WTC11 (cell line): ENCODE measurements around the gene LHFPL6.

Experiments
- ETV6 ChIP-seq: sonication (generic); formaldehyde crosslinking; IDR thresholded peaks from 2 replicates; pipeline ENCODE4 v1.8.1; 2022; ENCODE audit warnings: mild to moderate bottlenecking, missing genetic modification reagents
- JUN ChIP-seq: sonication (generic); formaldehyde crosslinking; IDR thresholded peaks from 2 replicates; pipeline ENCODE4 v1.8.0; 2023; ENCODE audit warnings: mild to moderate bottlenecking, missing genetic modification reagents
- MXD4 ChIP-seq: fragments of 250-450 bp; sonication (Bioruptor Pico); IDR thresholded peaks from 2 replicates; pipeline ENCODE4 v1.8.0; 2021; ENCODE audit warnings: mild to moderate bottlenecking, moderate library complexity, borderline replicate concordance
- MYBL2 ChIP-seq: sonication (generic); formaldehyde crosslinking; IDR thresholded peaks from 2 replicates; pipeline ENCODE4 v1.8.1; 2023; ENCODE audit warnings: mild to moderate bottlenecking, moderate library complexity, missing genetic modification reagents
- NFE2L1 ChIP-seq: sonication (generic); formaldehyde crosslinking; IDR thresholded peaks from 2 replicates; pipeline ENCODE4 v1.8.1; 2023; ENCODE audit warnings: missing genetic modification reagents
- TCF7 ChIP-seq: sonication (generic); formaldehyde crosslinking; IDR thresholded peaks from 2 replicates; pipeline ENCODE4 v1.8.0; 2022; ENCODE audit warnings: mild to moderate bottlenecking, low read depth, missing genetic modification reagents, moderate library complexity
- TEAD4 ChIP-seq: sonication (generic); formaldehyde crosslinking; IDR thresholded peaks from 2 replicates; pipeline ENCODE4 v1.8.0; 2022; ENCODE audit warnings: mild to moderate bottlenecking, missing genetic modification reagents
- TF ChIP-seq, protein P1 (sequence below): fragments of 200-600 bp; IDR thresholded peaks from 2 replicates; pipeline ENCODE4 v1.8.0; 2022; ENCODE audit warnings: antibody characterized with exemption
- TF ChIP-seq, protein P2 (sequence below): sonication (generic); formaldehyde crosslinking; IDR thresholded peaks from 2 replicates; pipeline ENCODE4 v1.8.0; 2022; ENCODE audit warnings: mild to moderate bottlenecking, missing genetic modification reagents
- TF ChIP-seq, protein P3 (sequence below): sonication (generic); formaldehyde crosslinking; IDR thresholded peaks from 2 replicates; pipeline ENCODE4 v1.8.0; 2022; ENCODE audit warnings: mild to moderate bottlenecking, missing genetic modification reagents

DNA sequence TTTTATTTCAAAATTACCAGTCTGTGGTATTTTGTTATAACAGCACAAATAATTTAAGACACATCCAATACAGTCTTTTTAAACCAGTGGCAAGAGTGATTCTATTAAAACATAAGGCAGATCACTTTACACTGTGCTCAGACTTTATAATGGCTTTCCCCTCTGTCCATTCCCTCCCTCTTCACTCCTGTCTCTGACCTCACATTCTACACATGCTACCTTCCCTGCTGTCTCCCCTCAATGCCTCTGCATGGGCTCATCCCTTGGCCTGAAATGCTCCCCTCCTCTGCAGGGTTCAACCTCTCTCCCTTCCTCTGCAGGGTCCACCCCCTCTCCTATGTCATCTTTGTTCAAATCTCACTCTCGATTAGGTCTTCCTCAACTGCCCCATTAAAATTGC lies 170.8 kb downstream of the LHFPL6 start:
- TF ChIP-seq ETV6: no peak
- TF ChIP-seq, protein P1, sequence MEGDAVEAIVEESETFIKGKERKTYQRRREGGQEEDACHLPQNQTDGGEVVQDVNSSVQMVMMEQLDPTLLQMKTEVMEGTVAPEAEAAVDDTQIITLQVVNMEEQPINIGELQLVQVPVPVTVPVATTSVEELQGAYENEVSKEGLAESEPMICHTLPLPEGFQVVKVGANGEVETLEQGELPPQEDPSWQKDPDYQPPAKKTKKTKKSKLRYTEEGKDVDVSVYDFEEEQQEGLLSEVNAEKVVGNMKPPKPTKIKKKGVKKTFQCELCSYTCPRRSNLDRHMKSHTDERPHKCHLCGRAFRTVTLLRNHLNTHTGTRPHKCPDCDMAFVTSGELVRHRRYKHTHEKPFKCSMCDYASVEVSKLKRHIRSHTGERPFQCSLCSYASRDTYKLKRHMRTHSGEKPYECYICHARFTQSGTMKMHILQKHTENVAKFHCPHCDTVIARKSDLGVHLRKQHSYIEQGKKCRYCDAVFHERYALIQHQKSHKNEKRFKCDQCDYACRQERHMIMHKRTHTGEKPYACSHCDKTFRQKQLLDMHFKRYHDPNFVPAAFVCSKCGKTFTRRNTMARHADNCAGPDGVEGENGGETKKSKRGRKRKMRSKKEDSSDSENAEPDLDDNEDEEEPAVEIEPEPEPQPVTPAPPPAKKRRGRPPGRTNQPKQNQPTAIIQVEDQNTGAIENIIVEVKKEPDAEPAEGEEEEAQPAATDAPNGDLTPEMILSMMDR: no peak
- TF ChIP-seq JUN (CRISPR knock-in tag): no peak
- no peak for TF ChIP-seq TCF7 (CRISPR knock-in tag)
- no peak for TF ChIP-seq MYBL2
- TF ChIP-seq MXD4 (CRISPR knock-in tag): no peak
- no peak for TF ChIP-seq NFE2L1 (CRISPR knock-in tag)
- TF ChIP-seq, protein P2, sequence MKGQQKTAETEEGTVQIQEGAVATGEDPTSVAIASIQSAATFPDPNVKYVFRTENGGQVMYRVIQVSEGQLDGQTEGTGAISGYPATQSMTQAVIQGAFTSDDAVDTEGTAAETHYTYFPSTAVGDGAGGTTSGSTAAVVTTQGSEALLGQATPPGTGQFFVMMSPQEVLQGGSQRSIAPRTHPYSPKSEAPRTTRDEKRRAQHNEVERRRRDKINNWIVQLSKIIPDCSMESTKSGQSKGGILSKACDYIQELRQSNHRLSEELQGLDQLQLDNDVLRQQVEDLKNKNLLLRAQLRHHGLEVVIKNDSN (CRISPR knock-in tag): no peak
- TF ChIP-seq, protein P3, sequence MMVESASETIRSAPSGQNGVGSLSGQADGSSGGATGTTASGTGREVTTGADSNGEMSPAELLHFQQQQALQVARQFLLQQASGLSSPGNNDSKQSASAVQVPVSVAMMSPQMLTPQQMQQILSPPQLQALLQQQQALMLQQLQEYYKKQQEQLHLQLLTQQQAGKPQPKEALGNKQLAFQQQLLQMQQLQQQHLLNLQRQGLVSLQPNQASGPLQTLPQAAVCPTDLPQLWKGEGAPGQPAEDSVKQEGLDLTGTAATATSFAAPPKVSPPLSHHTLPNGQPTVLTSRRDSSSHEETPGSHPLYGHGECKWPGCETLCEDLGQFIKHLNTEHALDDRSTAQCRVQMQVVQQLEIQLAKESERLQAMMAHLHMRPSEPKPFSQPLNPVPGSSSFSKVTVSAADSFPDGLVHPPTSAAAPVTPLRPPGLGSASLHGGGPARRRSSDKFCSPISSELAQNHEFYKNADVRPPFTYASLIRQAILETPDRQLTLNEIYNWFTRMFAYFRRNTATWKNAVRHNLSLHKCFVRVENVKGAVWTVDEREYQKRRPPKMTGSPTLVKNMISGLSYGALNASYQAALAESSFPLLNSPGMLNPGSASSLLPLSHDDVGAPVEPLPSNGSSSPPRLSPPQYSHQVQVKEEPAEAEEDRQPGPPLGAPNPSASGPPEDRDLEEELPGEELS (CRISPR knock-in tag): no peak
- no peak for TF ChIP-seq TEAD4 (CRISPR knock-in tag)
